Measurements from ENCODE around the gene SEC61B.
A peak's percentile ranks its signal among the peaks of the same experiment; 100 is the strongest.

- TF ChIP-seq, protein P1, sequence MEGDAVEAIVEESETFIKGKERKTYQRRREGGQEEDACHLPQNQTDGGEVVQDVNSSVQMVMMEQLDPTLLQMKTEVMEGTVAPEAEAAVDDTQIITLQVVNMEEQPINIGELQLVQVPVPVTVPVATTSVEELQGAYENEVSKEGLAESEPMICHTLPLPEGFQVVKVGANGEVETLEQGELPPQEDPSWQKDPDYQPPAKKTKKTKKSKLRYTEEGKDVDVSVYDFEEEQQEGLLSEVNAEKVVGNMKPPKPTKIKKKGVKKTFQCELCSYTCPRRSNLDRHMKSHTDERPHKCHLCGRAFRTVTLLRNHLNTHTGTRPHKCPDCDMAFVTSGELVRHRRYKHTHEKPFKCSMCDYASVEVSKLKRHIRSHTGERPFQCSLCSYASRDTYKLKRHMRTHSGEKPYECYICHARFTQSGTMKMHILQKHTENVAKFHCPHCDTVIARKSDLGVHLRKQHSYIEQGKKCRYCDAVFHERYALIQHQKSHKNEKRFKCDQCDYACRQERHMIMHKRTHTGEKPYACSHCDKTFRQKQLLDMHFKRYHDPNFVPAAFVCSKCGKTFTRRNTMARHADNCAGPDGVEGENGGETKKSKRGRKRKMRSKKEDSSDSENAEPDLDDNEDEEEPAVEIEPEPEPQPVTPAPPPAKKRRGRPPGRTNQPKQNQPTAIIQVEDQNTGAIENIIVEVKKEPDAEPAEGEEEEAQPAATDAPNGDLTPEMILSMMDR (IDR thresholded peaks at IDR 0.05; ENCODE audit: low read depth, low read length): peak; percentile 46
- TF ChIP-seq EZH2phosphoT487 (IDR thresholded peaks at IDR 0.05; ENCODE audit: low read depth): no peak
Measured at GRCh38 chr9:99192786-99193465, 29.2 kb upstream of the SEC61B start.

Data from OCI-LY3 (cell line).